ENCODE measurements around the gene TRMT10B.
A peak's percentile ranks its signal among the peaks of the same experiment; 100 is the strongest.

The TRMT10B gene, protein sequence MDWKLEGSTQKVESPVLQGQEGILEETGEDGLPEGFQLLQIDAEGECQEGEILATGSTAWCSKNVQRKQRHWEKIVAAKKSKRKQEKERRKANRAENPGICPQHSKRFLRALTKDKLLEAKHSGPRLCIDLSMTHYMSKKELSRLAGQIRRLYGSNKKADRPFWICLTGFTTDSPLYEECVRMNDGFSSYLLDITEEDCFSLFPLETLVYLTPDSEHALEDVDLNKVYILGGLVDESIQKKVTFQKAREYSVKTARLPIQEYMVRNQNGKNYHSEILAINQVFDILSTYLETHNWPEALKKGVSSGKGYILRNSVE
- total RNA-seq = 10.0 to 19.3 (median 15.0) reads per million in 3 experiments

DNA sequence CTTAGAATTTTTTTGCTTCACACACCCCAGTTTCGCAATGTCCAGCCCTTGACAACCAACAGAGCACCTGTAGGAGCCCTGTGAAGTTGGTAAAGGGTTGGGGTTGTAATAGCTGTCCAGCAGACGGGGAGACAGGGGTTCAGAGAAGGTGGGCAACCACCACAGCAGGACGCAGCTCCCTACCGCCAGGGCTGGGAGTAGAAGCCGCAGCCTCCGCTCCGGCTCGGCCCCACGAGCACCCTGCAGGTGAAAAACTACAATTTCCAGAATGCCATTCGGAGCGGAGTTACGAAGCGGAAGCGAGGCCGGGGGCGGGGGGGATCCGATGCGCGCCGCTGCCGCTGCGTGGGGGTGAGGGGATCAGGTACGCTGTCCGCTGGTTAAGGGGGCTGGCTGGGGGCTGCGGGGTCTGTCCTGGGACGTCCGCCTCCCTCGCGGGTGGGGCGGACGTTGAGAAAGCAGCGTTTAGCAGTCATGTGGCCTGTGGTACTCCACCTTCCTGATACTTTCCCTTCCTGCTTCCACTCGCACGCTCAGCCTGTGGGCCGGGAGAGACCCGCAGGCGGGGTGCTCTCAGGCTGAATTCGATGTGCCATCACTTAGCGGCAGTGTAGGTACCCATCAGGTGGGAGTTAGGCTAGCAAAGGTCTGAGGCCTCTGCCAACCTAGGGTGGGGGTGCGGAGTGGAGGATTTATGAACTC is at the start of gene TRMT10B:
Gene TRMT10B, plus strand, starts transcription at position 317 of the 702 bp plus-strand sequence. CDS start 8,127 bp downstream, outside the sequence.
- peak; percentile 62 for DNase-seq

DNA sequence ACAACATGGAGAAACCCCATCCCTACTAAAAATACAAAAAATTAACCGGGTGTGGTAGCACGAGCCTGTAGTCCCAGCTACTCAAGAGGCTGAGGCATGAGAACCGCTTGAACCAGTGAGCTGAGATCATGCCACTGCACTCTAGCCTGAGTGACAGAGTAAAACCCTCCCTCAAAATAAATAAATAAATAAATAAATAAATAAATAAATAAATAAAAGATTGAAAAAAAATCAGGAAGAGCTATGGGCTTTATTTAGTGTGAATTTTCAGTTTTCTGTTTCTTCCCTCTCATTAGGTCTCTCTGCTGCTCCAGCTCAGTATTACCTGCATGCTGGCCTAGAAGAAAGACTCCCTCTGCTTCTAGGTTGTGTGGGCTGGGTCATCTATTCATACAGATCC is 47.8 kb upstream of the TRMT10B start:
- DNase-seq = no peak

DNA sequence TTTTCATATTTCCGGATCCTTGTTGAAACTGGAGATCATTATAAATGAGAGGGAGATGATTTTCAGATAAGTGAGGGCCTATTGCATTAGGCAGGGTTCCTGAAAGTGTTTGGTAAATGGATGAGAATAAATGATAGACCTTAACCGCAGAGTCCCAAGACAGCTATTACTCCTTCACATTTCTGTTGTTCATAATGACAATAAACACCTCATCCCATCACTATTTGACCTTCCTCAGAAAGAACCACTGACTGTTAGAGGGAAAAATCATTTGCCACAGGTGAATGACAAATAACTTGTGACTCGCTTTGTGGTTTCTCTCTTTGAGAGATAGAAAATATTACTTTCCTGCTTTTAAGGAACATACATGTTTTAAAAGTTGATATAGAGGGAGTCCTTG is 47.3 kb upstream of the TRMT10B start:
- DNase-seq = no peak

DNA sequence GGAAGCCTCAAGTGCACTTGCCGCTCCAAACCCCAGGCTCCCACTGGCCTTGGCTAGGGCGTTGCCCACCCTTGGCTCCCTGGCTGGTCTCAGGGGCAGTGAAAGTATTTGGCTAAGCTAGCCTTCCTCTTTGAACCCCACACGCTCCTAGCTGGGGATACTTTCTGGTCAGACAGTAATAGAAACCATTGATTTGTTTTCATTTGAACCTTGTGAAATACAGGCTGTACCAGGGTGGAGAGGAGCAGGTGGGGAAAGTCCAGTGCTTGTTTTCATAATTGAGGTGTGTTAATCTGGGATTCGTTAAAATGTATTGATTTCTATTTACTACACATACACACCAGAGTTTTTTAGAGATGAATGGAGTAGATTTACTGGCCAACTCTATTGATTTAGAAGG is 45.9 kb upstream of the TRMT10B start:
- DNase-seq = no peak

DNA sequence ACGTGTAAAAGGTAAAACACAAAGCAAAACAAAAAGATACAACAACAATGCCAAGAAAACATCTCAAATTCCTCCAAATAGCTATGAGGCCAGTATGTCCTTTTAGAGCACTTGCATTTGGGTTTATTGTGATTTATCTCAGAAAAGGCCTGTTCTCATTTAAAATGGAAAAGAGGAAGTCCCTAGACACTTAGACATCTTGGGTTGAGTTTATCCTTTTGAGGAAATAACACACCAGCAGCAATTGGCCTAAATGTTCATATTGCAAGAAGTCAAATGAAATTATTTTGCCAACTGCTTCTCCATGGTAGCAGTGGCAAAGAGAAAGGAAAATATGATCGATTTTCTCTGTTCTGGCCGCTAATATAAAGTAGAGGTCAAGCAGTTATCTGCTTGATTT is 43.6 kb upstream of the TRMT10B start:
- no peak for DNase-seq

DNA sequence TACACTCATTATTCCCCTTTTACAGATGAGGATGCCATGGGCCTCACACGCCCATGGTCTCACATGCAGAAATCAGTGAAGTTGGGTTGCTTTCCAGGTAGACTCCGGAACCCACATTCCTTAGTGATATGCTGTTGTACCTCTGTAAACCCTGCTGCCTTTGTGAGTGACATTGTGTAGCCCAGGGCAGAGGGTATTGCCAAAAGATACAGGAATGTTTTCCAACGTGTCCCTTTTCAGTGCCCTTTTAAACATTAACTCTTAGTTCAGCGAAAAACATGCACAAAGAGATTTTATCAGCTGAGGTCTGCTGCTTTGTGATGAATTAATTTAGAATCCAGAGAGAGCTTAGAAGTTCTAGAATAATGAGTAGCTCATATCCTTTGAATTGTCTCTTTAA is 38.3 kb upstream of the TRMT10B start:
- no peak for DNase-seq

DNA sequence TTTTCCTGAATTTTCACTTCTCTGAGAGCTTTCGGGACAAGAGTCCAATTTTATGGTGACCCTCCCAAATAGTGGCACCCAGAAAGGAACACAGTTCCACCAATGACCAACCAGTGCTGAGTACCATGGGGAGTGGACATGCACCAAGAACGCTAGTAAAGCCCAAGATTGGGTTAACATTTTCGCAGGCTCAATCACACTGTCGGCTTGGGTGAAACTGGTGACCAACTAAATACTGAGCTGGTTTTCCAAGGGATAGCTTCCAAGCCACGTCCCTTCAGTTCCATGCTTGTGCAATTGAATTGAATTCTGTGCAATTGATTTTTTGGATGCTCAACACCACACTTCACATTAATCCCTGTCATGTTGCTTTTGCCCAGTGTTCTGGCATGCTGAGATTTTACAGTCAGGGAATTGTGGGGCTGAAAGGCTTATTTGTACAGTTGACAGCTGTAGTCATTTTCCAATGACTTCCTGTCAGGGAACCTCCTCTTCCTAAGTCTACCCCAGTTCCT is 37.6 kb upstream of the TRMT10B start:
- no peak for DNase-seq

DNA sequence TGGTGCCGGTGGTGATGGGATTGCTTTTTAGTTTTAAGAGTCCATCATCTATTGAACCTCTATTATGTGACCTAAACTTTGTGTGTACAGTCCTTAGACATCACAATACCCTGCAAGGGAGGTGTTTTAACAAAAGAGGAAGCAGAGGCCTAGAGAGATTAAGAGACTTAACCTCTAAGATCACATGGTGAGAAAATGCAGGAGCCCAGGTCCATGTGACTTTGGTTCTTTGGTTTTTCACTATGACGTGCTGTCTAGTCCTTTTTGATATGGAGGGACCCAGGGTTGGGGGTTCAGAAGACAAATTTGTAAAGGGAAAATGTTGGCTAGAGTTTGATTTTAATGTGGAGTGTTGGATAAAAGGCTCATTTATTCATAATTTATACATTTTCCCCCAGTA is 34.1 kb upstream of the TRMT10B start:
- no peak for DNase-seq

DNA sequence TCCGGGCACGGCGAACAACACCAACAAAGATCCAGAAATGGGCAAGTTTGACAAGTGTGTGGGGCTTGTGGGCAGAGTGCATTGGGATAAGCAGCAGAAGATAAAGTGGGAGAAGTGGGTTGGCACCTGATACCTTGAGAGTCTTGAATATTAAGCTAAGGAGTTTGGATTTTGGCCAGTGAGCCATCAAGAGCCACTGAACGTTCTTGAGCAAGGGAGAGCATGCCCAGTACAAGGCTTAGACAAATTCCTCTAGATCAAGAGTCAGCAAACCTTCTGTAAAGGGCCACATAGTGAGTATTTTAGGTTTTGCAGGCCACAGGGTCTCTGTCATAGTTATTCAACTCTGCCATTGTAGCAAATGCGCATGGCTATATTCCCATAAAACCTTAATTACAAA is 26.6 kb upstream of the TRMT10B start:
- DNase-seq = no peak

DNA sequence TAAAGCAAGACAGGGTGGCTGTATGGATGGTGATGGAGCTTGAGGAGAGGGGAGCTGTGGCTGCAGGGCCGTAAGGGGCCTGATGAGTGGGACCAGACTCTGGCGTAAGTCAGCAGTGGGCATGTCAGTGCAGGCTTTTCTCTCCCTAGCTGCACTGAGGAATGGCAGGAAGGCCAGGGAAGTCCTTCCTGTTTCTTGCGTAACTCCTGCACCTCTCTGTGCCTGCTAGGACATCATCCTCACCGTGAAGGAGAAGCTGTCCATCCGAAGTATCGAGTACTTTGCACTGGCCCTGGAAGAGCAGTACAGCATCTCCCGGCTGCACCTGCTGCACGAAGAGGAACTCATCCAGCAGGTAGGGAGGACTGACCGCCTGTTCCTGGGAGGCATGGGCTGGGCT is 24.1 kb upstream of the TRMT10B start:
- no peak for DNase-seq

DNA sequence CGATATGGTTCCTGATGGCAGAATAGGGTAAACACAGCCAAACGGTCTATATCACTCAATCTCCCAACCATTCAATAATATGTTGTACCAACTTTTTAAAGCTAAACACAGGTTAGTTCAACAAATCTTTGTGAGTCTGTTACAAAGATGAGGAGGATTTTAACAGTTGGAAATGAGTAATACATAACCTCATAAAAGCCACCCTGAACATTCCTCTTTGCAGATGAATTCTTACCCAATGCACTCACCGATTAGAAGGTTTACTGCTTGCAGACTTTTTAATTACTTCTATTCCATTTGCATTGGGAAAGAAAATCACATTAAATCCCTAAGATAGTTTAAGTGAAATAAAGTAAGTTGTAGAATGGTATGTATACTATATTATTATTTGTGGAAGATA is 23.3 kb upstream of the TRMT10B start:
- DNase-seq = no peak

DNA sequence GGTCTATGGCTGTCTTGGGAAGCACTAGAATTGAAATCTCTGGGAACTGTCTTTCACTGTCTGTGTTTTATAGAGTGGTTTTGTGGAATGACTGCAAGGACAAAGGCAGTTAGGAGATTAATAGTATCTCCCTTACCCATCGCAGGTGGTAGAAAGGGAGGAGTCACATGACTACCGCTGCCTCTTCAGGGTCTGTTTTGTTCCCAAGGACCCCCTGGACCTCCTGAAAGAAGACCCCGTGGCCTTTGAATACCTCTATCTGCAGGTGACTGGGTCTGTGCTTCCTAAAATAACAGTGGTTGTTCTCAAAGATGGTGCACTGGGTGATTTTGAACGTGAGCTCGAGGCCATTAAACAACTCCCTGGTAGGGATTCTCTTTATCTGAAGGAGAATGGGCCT is 22.8 kb upstream of the TRMT10B start:
- no peak for DNase-seq

DNA sequence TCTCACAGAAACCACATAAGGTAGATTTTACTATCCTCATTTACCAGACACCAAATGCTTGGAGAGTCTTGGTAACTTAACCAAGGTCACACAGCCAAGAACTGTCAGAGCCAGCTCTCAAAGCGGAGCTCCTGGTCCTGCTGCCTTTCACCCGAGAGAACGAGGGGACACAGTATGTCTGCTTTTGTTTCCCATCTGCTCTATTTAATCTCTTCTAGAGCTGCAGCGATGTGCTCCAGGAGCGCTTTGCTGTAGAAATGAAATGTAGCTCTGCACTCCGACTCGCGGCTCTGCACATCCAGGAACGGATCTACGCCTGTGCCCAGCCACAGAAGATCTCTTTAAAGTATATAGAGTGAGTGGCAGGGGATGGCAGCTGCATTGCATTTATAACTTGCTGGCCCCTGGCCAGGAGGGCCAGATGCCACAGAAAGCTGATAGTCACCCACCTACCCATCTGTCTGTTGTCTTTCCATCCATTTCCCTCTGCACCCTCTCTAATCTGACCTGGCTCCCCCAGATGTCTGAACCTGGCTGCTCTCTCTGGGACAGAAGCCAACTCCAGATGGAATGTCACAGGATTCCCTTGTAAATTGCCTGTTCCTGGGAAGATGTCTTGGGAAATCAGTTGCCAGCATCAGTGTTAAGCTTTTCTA is 21.4 kb upstream of the TRMT10B start:
- DNase-seq = no peak

DNA sequence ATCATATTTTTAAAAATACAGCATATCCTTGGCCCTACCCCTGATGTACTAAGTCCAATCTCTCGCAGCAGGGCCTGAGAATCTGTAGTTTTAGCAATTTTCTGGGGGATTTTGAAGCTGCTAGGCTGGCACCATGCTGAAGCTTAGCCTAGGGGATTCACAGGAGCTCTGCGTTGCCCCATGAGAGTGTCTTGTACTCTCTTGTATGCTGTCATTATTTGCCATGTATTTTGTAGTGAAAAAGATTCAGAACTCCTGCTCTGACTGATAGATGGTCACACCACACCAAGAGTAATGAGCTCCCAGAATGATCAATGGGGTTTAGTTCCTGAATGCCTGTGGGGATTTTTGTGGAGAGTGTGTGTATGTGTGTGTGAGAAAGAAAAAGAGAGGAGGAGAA is 20.7 kb upstream of the TRMT10B start:
- no peak for DNase-seq

DNA sequence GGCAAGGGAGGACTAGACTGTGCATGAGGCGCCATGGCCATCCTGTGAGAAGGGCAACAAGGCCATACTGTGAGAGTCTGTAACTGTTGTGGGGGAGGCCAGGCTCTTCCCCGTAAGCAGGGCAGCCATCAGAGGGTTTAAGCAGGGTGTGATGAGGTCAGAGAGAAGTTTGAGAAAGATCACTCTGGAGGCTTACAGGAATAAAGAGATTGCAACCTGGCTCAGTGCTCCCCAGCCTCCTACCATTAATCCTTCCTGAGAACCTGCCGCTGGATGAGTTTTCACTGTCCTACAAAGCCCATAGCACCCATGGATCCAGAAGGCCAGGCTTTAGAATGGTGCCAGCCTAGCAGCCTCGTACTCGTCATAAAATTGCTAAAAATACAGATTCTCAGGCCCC is 14.4 kb upstream of the TRMT10B start:
- DNase-seq = no peak

DNA sequence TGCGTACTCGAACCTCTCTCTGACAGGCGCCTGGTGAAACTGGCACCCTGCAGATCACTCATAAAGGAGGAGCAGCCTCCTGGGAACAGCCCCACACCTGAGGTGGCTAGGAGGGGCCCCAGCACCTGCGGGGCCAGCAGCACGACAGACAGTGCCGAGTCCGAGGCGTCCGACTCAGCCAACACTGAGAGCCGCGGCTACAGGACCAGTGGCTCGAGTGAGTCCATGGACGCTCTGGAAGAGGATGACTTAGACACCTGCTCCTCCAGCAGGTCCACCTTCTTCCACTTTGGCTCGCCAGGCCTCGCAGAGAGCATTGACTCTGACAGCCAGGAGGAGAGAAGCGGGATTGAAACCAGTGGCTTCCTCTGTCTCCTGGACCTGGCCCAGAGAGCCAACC is 13.5 kb upstream of the TRMT10B start:
- no peak for DNase-seq

DNA sequence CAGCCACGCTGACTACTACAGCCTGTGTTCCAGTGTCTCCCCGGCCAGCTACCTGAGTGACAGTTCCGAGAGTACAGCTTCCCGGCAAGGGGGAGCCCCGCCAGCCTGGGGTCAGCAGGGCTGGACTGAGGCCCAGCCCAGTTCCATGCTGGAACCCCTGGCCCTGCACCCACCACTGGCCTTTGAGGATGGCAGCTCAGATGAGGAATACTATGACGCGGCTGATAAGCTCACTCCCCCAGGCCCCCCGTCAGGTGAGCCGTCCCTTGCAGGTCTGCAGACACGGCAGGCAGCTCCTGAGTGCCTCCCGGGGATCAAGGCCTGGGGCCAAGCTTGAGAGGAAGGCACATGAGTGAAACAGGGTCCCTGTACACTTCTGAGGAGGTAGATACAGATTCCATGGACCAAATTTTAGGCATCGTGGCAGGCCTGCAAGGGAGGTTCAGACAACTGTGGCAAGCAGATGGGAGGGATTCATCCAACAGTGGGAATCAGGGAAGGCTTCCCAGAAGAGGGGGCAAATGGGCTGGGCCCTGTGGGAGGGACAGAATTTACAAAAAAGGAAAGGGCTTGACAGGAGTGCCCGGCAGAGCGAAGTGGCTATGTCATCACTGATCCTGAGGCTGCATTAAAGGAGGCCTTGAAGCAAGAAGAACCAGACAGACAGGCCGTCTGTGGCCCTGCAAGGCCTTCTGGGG is 12.8 kb upstream of the TRMT10B start:
- no peak for DNase-seq

DNA sequence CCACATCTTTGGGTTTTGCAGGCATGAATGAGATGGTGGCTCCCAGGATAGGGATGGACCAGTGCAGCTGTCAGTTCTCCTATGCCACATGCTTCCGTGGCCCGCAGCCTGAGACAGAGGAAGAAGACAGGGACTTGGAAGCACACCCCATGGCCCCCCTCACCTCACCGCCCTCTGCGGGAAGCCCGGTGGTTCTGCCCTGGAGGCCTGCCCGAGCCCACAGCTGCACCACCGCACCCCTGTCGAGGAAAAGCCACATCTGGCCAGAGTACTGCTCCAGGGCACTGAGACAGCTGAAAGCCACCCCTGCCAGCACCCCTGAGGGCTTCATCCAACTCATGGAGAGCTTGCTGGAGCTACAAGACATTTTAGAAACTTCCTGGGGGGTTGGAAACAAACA is 7.6 kb upstream of the TRMT10B start:
- DNase-seq = no peak

DNA sequence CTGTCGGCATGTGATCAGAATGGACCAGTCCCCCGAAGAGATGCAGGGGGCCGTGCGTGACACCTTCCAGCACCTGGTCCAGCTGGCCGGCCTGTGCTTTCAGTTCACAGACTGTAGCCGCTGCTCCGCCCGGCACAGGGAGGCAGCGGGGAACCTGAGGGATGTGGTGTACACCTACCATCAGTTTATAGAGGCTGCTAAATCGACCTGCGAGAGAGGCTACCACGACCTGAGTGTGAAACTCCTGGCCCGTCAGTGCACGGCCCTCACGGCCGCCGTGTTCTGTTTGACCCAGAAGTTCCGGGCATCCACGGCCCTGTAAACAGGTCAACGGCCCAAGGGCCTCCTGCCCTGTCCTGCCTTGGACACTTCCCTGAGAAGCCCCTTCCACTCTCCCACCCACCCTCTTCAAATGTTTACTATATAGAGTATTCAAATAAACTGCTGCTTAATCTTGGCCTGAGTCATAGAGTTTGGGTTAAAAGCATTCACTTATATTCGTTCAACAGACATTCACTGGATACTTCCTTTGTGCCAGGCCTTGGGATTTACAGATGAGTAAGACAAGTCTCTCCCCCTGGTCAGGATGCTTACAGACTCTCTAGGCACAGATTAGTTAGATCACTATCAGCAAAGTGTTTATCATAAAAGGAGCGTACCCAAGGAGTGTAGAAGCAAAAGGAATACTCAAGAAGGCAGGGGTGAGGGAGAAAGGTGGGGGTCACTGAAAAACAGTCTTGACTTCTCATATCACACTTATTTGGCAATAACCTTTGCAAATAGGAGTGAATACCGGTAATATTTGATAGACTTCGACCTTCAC is 6.9 kb upstream of the TRMT10B start:
- no peak for DNase-seq

DNA sequence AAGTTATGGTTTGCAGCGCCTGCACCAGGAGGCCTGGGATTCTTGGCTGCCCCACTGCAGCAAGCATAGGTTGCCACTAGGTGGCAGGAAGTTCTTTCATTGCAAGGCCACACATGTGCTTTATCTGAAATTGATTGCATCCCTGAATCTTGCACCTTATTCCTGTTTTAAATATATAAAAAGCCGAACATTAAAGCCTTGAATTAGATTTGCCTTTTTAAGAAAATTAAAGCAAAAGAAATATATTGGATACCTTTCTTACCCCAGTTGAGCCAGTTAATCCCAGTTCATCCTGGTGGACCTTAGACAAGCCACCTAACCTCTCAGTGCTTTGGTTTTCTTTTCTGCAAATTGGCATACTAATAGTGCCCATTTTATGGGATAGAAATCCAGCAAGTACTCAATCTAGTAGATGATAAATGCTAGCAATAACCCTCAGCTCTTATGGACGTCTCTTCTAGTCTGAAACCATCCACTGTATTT is 6.3 kb upstream of the TRMT10B start:
- peak; percentile 31 for DNase-seq

DNA sequence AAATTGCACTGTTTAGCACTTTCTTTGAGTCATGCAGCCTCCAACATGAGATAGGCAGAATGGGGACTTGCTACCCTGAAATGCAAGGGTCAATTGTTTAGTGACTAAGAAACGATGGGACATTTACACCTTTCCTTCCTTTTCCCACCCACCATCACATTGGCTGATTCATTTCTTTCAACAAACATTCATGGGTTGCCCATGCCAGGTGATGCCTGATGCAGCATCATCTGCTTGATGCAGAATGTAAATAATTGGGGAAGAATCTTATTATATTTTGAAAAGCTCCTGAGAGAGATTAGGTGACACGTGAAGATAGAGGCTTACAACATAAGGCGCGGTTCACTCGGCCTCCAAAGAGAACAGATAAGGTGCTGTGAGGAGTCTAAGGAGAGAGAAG is 4.5 kb upstream of the TRMT10B start:
- DNase-seq = no peak

DNA sequence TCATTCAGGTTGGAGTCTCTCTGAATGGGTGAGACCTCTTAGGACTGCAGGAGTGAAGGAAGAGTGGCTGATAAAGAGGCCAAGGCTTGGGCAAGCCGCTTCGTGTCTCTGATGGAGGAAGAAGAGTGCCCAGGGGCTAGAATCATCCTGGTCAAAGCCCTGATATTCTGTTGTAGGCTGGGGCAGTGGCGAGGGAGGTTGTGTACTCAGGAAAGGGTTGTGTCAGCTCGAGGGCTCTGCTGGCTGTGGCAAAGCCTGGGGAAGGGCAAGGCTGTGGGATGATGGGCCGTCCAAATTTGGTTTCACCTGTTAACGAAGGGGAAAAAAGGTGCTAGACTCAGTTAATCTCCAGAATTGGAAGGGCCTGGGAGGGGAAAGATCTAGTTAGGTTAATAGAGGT is 2.4 kb upstream of the TRMT10B start:
- DNase-seq = no peak

Measured in central memory CD4-positive, alpha-beta T cell (primary cell).